ENCODE results near the gene FAM78A.
A peak's percentile ranks its signal among the peaks of the same experiment; 100 is the strongest.

The FAM78A gene

GRCh38 chr9:131279863-131280570 lies 3.7 kb upstream of the FAM78A start:
- no peak overlapping the region for H3K4me3 ChIP-seq
- H3K9ac ChIP-seq, result no peak overlapping the region
- peaks cover 31 to 50% (median 43%) of the 10 kb centered on the region in 10 experiments for H3K4me1 ChIP-seq
- peaks cover 37 to 84% (median 79%) of the 10 kb centered on the region in 11 experiments for H3K27me3 ChIP-seq
- H4K20me1 ChIP-seq, result peaks cover 0 to 9% (median 0%) of the 10 kb centered on the region in 11 experiments; a peak in 5 of 22 replicates
- no peaks in the 10 kb centered on the region for H3K9me3 ChIP-seq (replicated peaks in 1 of 11)
- no peak for TF ChIP-seq Cebpa-rat (IDR thresholded peaks at IDR 0.05)
- peak overlapping the region in 5 of 11 experiments; percentile 89 to 100 (median 95); a peak in 9 of 22 replicates for H3K4me2 ChIP-seq
- H3K36me3 ChIP-seq, result peaks cover 0 to 9% (median 0%) of the 10 kb centered on the region in 11 experiments; a peak in 3 of 22 replicates
- no peak overlapping the region for H3K27ac ChIP-seq

- Histone ChIP-seq H3K27me3 (peaks cover 37 to 90% (median 80%) of the 10 kb centered on the region in 11 experiments), H3K4me2 (peak overlapping the region; percentile 89 to 100 (median 98)), H3K9me3 (replicated peaks in 1 of 11) (no peaks in the 10 kb centered on the region), H3K4me1 (peaks cover 31 to 57% (median 50%) of the 10 kb centered on the region in 10 experiments), H3K36me3 (peaks cover 0 to 15% (median 0%) of the 10 kb centered on the region in 11 experiments; a peak in 4 of 22 replicates), H3K4me3 (no peak overlapping the region), H4K20me1 (peaks cover 0 to 14% (median 0%) of the 10 kb centered on the region in 11 experiments; a peak in 5 of 22 replicates), H3K27ac (peak overlapping the region in 6 of 11 experiments; percentile 25 to 60 (median 41); a peak in 10 of 22 replicates), H3K9ac (peak overlapping the region in 2 of 11 experiments; percentile 23 to 81; a peak in 1 of 22 replicates)
- TF ChIP-seq Cebpa-rat (IDR thresholded peaks at IDR 0.05), result no peak
These were observed 3.0 kb upstream of the FAM78A start for GRCh38 chr9:131279196-131279862.

- Histone ChIP-seq H3K36me3 (peaks cover 0 to 21% (median 0%) of the 10 kb centered on the region in 11 experiments; a peak in 4 of 22 replicates), H3K27me3 (peaks cover 34 to 90% (median 80%) of the 10 kb centered on the region in 11 experiments), H3K4me1 (peaks cover 36 to 63% (median 56%) of the 10 kb centered on the region in 10 experiments), H3K9ac (peak overlapping the region in 7 of 11 experiments; percentile 2 to 85 (median 23); a peak in 4 of 22 replicates), H3K4me2 (peak overlapping the region; percentile 89 to 100 (median 98)), H4K20me1 (peaks cover 0 to 14% (median 0%) of the 10 kb centered on the region in 11 experiments; a peak in 5 of 22 replicates), H3K4me3 (peak overlapping the region in 3 of 10 experiments; percentile 84 to 86 (median 85); a peak in 5 of 20 replicates), H3K9me3 (replicated peaks in 1 of 11) (no peaks in the 10 kb centered on the region), H3K27ac (peak overlapping the region in 8 of 11 experiments; percentile 7 to 60 (median 36); a peak in 14 of 22 replicates)
- no peak for TF ChIP-seq Cebpa-rat (IDR thresholded peaks at IDR 0.05)
These were observed 2.4 kb upstream of the FAM78A start for GRCh38 chr9:131278702-131279111.

GRCh38 chr9:131277910-131278701 lies 1.8 kb upstream of the FAM78A start:
- Histone ChIP-seq H3K4me3 (peak overlapping the region; percentile 65 to 86 (median 76)), H3K36me3 (peaks cover 0 to 26% (median 0%) of the 10 kb centered on the region in 11 experiments; a peak in 5 of 22 replicates), H4K20me1 (peaks cover 0 to 14% (median 0%) of the 10 kb centered on the region in 11 experiments; a peak in 5 of 22 replicates), H3K4me1 (peaks cover 42 to 69% (median 62%) of the 10 kb centered on the region in 10 experiments), H3K9ac (peak overlapping the region; percentile 75 to 90 (median 82)), H3K9me3 (replicated peaks in 1 of 11) (no peaks in the 10 kb centered on the region), H3K27ac (peak overlapping the region; percentile 7 to 82 (median 77); a peak in 18 of 22 replicates), H3K4me2 (peak overlapping the region; percentile 89 to 100 (median 98)), H3K27me3 (peaks cover 28 to 90% (median 80%) of the 10 kb centered on the region in 11 experiments)
- TF ChIP-seq Cebpa-rat (IDR thresholded peaks at IDR 0.05), result no peak

- Histone ChIP-seq H3K4me1 (peaks cover 46 to 69% (median 62%) of the 10 kb centered on the region in 10 experiments), H4K20me1 (peaks cover 0 to 14% (median 0%) of the 10 kb centered on the region in 11 experiments; a peak in 5 of 22 replicates), H3K27ac (peak overlapping the region; percentile 42 to 82 (median 77); a peak in 20 of 22 replicates), H3K27me3 (peaks cover 21 to 90% (median 80%) of the 10 kb centered on the region in 11 experiments), H3K9ac (peak overlapping the region; percentile 75 to 90 (median 82)), H3K36me3 (peaks cover 0 to 33% (median 0%) of the 10 kb centered on the region in 11 experiments; a peak in 6 of 22 replicates), H3K4me3 (peak overlapping the region; percentile 65 to 86 (median 76)), H3K9me3 (replicated peaks in 1 of 11) (no peaks in the 10 kb centered on the region), H3K4me2 (peak overlapping the region; percentile 89 to 100 (median 98))
- TF ChIP-seq Cebpa-rat (IDR thresholded peaks at IDR 0.05), result no peak
These were observed 1.1 kb upstream of the FAM78A start for GRCh38 chr9:131277287-131277909.

- H3K36me3 ChIP-seq, result peaks cover 0 to 37% (median 0%) of the 10 kb centered on the region in 11 experiments; a peak in 6 of 22 replicates
These were observed 579 bp upstream of the FAM78A start for GRCh38 chr9:131276891-131277286.

GRCh38 chr9:131275332-131276093 lies 797 bp downstream of the FAM78A start:
- Histone ChIP-seq H3K4me2 (peak overlapping the region; percentile 89 to 100 (median 98)), H4K20me1 (peaks cover 0 to 14% (median 0%) of the 10 kb centered on the region in 11 experiments; a peak in 5 of 22 replicates), H3K9ac (peak overlapping the region; percentile 75 to 90 (median 82)), H3K4me3 (peak overlapping the region; percentile 65 to 86 (median 76)), H3K9me3 (replicated peaks in 1 of 11) (no peaks in the 10 kb centered on the region), H3K27ac (peak overlapping the region; percentile 73 to 86 (median 78)), H3K27me3 (peaks cover 2 to 78% (median 67%) of the 10 kb centered on the region in 11 experiments; a peak in 21 of 22 replicates), H3K4me1 (peaks cover 62 to 87% (median 79%) of the 10 kb centered on the region in 10 experiments), H3K36me3 (peaks cover 0 to 37% (median 0%) of the 10 kb centered on the region in 11 experiments; a peak in 6 of 22 replicates)
- no peak for TF ChIP-seq Cebpa-rat (IDR thresholded peaks at IDR 0.05)

More at GRCh38 chr9:131276891-131277286, 579 bp upstream of the FAM78A start:
- Histone ChIP-seq H4K20me1 (peaks cover 0 to 14% (median 0%) of the 10 kb centered on the region in 11 experiments; a peak in 5 of 22 replicates), H3K4me1 (peaks cover 50 to 73% (median 66%) of the 10 kb centered on the region in 10 experiments), H3K9ac (peak overlapping the region; percentile 75 to 90 (median 82)), H3K4me3 (peak overlapping the region; percentile 65 to 86 (median 76)), H3K27ac (peak overlapping the region; percentile 73 to 86 (median 78)), H3K27me3 (peaks cover 16 to 90% (median 80%) of the 10 kb centered on the region in 11 experiments), H3K4me2 (peak overlapping the region; percentile 89 to 100 (median 98)), H3K9me3 (replicated peaks in 1 of 11) (no peaks in the 10 kb centered on the region)
- no peak for TF ChIP-seq Cebpa-rat (IDR thresholded peaks at IDR 0.05)

Data from BLaER1 treated with 17β-estradiol and CSF1 and Interleukin-3, amounts not matched to agents 10 nM and 100 nM (cell line).